Measurements from ENCODE around the gene PARK7.

PARK7 gene

DNA sequence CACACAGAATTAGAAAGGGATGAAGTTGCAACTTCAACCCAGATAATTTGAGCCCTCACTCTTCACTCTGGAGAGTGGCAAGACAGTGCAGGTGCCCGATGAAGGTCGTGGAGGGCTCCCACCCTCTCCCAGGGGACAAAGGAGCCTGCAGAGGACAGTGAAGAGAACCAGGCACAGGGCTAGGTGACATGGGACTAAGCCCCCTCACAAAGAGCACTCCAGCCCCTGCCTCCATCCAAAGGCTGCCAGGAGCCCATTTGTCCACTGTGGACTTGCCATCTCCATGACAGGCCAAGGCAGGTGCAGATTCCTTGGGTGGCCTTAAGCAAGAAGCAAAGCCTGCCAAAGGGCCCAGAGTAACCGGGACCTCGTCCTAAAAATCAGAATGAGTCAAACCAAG is 49.5 kb downstream of the PARK7 start:
- no peak for DNase-seq

DNA sequence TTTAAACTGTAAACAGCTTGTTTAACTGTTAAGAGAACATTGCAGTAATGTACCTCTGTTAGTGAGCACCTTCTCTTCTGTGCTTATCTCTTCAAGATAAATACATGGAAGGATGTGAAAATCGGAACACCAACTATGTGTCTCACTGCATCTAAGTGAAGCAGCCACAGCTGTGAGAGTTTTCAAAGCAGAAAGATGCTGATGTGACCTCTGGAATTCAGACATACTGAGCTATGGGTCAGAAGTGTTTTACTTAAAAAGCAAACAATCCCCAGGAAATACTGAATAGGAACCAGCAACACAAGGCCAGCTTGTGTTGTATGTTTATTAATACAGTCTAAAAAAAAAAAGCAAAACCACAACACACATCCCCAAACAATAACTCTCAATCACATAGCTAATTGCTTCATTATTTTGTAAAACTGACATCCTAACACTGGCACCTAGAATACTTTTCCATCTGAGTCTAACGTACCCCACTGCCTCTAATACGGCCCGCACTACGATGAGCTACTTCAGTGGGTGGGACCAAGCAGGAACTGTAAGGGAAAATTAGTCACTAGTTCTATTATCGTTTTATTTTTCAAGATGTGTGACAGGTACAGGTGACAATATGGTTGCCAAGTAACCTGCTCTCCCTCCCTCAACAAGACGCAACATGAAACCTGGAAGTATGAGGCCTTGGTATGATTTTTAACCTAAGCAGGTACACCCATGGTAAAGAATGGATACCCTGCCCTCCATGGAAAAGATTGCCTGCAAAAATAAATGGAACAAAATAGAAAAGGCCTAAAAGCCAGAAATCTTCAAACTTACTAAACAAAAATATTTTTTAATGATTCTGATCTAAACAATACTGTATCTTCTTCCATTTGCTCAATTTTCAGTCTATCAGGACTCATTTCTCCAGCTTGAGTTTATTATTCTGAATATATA is 50.7 kb downstream of the PARK7 start:
- DNase-seq: no peak

- no peak for DNase-seq
These were observed 51.4 kb downstream of the PARK7 start for GRCh38 chr1:8012955-8013354.

DNA sequence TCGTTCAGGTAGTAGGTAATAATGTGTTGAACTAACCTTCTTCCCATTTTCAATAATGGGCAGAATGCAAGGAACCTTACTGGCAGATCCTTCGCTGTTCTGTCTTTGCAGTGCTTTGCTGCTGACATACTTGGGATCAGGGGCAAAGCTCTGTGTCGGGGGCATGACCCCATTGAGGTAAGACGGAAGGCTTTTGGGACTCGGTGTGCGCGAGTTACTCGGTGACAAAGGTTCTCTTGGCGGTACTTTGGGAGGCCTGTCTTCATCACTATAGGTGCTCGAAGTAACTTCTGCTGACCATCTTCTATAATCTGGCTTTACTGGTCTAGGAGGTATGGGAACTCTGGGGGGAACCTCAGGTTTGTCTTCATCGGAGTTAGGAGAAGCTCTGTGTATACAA is 51.9 kb downstream of the PARK7 start:
- no peak for DNase-seq

- DNase-seq: no peak
These were observed 52.3 kb downstream of the PARK7 start for GRCh38 chr1:8013800-8014199.

DNA sequence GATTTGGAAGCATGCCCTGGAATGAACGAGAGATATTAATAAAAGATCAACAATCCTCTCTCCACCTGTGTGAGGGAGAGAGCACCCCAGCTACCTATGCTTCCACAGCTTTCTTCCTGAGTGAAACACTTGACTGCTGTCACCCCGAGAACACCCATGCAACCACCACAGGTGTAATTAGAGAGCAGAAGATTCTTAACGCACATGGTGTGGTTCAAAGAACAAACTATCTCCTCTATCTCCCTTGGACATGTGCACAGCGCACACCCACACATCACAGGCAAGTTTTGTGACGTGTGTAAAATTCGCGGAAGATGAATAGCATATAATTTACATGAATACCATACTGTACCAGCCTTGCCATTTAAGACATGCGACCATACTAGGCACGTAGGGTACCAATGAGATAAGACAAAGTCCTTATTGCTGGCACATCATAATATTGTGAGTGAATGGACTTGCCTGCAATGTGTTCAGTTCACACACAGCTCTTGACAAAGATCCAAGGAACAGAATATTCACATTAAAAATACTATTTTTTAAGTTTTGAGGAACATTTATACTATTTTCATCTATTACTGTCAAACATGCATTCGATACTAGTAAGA is 53.0 kb downstream of the PARK7 start:
- DNase-seq: no peak

- peak; percentile 15 for DNase-seq
These were observed 53.7 kb downstream of the PARK7 start for GRCh38 chr1:8015036-8015808.

DNA sequence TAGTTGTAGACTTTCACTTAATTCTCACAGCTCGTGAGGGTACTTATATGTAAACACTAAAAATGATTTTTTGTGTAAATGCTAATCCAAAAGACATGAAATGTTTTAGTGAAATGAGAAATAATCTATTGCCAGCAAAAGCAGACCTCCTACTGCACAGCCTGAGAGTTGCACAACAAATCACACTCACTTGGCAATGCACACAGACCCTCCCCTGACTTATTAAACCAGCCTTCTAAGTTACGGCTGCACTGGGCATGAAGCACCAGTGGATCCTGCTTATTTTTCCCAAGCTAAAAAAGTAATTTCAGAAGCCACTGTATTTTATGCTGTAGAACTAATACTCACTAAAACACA is 54.3 kb downstream of the PARK7 start:
- no peak for DNase-seq

DNA sequence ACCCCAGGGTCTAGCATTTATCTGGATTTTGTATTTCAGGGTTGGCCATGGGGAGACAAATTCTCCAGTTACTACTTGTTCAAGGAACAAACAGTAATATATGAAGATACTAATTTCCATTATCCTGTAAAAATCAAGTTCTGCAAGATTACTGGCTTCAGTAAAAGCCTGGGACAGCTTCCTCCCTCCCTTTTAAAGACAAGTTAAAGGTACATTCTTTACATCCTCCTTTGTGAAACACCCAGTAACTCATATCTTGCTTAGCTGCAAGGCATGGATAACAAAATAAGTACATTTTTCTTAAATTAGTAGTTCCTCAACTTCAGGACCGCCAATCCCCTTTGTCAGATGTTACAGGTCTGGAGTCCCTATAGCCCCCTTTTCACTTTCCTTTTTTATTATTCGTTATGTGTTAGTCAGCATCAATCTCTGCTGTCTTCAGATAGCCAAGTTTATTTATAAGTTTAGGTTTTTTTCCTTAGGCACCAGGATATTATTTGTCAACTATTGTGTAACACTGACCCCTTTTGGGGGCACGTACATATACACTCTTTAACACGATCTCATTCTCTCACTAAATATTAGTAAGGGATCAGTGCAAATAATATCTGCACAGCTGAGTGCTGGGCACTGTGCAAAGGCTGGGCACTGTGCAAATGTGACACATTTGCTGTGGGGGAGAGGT is 54.8 kb downstream of the PARK7 start:
- DNase-seq: no peak

DNA sequence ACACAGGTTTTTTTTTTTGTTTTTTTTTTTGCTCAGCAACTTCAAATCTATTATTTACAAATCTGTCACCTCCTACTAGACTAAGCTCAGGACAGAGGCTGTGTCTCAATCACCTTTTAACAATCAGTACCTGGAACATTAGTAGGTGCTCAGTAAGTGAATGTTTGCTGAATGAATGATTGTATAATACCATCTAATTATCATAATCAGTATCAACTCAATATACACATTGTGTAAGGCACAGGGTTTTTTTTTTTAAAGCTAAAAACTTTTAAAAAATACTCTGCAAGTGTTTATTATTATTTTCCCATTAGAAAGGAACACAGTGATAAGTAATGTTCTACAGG is 55.4 kb downstream of the PARK7 start:
- DNase-seq: no peak

DNA sequence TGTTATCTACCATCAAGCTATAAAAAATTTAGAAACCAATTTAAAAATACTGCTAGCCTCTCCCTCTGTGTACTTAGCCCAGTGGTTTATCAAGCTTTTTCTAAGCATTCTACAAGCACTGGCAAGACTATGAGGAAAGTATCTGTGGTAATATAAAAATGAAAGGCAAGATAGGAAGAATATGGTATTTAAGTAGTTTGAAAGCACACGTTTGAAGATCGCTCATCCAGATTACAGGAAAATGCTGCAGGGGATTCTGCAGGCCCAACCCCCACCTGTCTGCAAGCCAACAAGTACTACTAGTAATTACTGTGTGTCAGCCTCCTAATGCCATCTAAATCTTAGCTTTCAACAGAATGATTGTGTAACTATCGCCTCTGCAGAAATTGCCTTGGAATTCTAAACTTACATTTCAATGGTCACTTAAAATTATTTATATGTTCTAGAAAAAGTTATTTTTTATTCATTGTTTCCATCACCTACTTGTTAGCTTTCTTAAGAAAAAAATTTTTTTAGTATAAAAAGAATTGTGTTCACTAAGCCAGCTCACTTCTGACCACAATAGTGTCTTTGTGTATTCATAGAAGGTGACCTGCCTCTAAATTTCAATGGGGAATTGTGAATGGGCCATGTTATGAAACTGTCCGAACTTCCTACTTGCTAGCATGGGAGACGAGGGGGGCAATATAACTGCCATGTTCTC is 56.1 kb downstream of the PARK7 start:
- no peak for DNase-seq

- DNase-seq: no peak
These were observed 57.1 kb downstream of the PARK7 start for GRCh38 chr1:8018492-8019228.

DNA sequence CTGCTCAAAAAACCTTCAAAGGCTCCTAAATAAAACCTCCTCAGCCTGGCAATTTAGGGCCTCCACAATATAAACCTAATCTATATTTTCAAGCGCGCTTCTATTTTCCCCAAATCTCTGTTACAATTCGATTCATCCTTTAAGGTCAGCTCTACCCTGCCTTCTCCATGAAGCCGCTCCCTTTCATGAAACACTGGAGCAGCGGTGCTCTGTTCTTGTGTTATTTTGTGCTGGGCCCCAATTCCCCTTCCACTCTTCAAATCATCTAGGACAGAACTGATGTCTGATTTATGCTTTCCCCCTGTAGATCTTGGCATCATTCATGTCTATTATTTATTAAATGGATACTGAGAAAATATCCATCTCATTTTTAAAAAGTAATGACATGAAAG is 57.7 kb downstream of the PARK7 start:
- DNase-seq: no peak

- no peak for DNase-seq
These were observed 58.5 kb downstream of the PARK7 start for GRCh38 chr1:8020032-8020431.

DNA sequence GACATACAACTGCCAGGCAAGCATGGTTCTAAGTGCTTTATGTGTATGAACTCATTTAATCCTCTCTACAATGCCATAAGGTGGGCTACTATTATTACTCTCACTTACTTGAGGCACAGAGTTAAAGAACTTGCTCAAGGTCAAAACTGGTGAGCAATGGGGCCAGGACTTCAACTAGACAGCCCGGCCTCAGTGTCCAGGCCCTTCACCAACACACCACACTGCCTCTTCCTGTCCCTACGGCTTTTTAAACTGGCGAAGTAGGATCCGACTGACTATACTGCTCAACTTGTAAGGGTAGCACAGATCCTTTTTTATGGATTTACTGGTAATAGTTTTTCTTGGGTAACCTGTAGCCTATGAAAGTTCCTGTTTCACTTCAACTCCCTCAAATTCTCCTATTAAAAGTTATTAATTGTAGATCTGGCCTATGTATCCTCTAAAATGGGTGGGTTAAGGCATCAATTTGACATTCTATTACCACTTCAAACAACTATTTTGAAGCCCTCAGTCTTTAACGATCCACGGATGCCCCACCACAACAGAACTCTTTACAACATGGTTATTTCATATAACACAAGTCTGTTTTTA is 60.3 kb downstream of the PARK7 start:
- DNase-seq: no peak

GRCh38 chr1:8022395-8023286 is 61.1 kb downstream of the PARK7 start:
- DNase-seq: no peak

DNA sequence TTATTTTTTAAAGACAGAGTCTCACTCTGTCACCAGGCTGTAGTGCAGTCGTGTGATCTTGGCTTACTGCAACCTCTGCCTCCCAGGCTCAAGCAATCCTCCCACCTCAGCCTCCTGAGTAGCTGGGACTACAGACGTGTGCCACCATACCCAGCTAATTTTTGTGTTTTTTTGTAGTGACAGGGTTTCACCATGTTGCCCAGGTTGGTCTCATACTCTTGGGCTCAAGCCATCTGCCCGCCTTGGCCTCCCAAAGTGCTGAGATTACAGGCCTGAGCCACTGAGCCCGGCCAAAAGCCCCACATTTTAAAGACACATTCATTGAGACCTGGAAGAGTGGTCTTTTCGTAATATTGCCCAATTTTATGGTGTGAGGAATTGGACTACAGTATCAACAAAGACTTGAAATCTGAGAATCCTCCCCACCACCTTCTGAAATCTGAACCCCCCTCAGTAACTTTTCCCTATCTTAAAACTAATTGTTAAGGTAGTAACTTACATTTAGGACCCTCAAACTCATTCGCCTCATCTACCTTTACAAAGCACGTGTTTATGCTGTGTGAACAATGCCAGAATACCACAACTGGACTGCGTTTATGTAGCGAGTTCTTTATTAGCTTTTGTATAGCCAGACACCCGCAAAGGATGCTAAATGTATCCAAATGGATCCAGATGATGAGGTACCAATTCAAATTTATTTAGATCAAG is 61.9 kb downstream of the PARK7 start:
- DNase-seq: no peak

DNA sequence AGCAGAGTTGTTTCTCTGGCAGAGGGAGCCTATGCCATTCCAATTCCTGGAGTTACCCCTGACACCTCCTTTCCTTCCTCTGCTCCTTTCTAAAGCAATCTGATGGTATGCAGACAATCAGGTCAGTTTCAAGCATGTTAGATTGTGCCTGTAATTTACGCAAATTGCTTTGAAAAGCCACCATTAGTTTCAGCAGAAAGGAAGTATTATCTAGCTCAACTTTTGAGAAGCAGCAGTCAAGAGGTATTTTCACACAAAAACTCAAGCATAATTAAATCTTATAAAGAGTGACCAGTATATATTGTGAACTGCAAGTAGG is 62.4 kb downstream of the PARK7 start:
- DNase-seq: no peak

- no peak for DNase-seq
These were observed 62.8 kb downstream of the PARK7 start for GRCh38 chr1:8024329-8024728.

DNA sequence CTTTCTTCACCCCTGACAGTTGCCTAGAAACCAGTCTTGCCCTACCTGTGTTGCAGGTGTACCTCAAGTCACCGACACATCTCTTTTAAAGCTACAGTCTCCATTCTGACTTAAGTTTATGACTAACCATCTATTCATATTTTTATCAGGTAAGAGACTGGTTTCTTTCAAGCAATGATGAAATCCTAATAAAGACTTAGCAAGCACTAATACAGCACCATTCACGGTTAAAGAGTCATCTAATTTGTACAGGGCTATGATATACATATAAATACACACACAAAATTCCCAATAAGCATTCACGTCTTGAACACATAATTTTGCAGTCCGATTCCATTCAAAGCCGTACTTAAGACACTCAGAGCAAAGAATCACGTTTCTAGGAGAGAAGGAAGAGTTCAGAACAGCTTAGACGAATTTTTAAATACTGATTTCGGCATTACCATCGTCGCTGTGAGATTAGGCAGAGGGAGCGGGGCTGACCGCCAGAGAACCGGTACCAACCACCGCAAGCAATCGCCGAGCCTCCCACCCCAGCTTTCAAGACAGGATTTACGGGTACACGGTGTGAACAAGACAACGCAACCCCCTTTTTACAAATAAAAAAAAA is 63.7 kb downstream of the PARK7 start:
- no peak for DNase-seq

All from NCI-H1694 (cell line).